Activated T-cell treated with anti-CD3 and anti-CD28 coated beads, Interleukin-2, amount 50 U/mL, for 4 hours (primary cell): ENCODE results near the gene MREG. TPM values are rescaled to one million over a fixed set of nuclear protein-coding genes. Genes with fewer than 3 reads are reported as not detected.

Source experiments
- ATAC-seq, 2 donors: fragments of 200-7000 bp; cut with Tn5 transposase; one replicate each; pipeline ENCODE4 v1.10.0; 2021
- DNase-seq: peaks from one replicate; pipeline ENCODE4 v3.0.0-alpha.2; 2020
- H3K27me3 Mint-ChIP-seq: one replicate; pipeline ENCODE4 v1.8.0; 2021; ENCODE audit warnings: low read depth, mixed read lengths
- H3K36me3 Mint-ChIP-seq: one replicate; pipeline ENCODE4 v1.8.0; 2022; ENCODE audit warnings: mixed read lengths; ENCODE audit not compliant: insufficient read depth
- H3K4me1 Mint-ChIP-seq: one replicate; pipeline ENCODE4 v1.8.0; 2021; ENCODE audit warnings: low read depth, mixed read lengths
- H3K4me3 Mint-ChIP-seq: one replicate; pipeline ENCODE4 v1.8.0; 2021; ENCODE audit warnings: mild to moderate bottlenecking, moderate library complexity, mixed read lengths
- H3K9me3 Mint-ChIP-seq: one replicate; pipeline ENCODE4 v1.8.0; 2021; ENCODE audit warnings: mixed read lengths
- total RNA-seq, 3 donors: library from RNA; stranded (reverse); gene quantifications; one replicate each; pipeline ENCODE4 v1.2.1, GENCODE V29; 2021

MREG gene
- total RNA-seq, 3 donors from 2014 or later = 14.9 to 23.2 (median 15.0) TPM

DNA sequence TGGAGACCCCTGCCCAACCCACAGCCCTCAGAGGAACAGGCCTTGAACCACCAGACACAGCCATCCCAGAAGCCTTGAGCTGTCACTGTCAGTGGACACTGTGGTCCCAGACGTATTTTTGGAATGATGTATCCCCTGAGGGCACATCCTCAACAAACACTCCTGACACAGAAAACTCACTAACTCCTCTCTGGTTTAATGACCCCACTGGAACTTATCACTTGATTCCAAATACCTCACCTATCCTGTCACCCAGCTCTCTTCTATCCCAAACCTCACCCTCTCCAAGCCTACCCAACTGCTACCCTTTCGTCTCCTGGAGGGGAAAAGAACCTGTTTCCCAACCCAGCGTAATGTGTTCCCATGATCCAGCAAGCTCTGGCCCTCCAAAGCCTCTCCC, 111.6 kb downstream of the MREG start:
- H3K9me3 Mint-ChIP-seq = no peaks in the 10 kb centered on the region
- H3K36me3 Mint-ChIP-seq = no peaks in the 10 kb centered on the region
- DNase-seq (no peak), ATAC-seq (no peak)
- H3K27me3 Mint-ChIP-seq = peaks cover 23% of the 10 kb centered on the region
- no peak overlapping the region for H3K4me3 Mint-ChIP-seq
- H3K4me1 Mint-ChIP-seq = no peaks in the 10 kb centered on the region

DNA sequence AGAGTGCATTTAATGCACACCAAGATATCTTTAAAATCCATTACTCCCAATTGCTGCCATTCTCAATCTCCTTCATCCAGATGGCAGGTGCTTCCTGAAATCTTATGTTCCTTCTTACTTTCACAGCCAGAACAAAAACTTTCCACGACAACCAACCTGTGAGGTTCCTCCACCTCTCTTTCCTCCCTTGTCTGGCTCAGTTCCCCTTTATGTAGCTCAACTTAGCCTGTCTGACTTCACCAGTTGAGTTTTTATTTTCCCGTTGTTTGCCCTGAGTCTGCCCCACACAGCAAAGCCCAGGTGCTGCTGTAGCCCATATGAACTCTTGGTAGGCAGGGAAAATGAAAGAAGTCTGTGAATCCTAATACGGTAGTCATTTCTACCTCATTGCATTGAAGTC, 112.5 kb downstream of the MREG start:
- no peaks in the 10 kb centered on the region for H3K4me1 Mint-ChIP-seq
- no peak for DNase-seq
- no peak overlapping the region for H3K4me3 Mint-ChIP-seq
- ATAC-seq = no peak
- H3K9me3 Mint-ChIP-seq = no peaks in the 10 kb centered on the region
- H3K27me3 Mint-ChIP-seq = peaks cover 19% of the 10 kb centered on the region
- no peaks in the 10 kb centered on the region for H3K36me3 Mint-ChIP-seq

GRCh38 chr2:215900203-215900611, 113.1 kb downstream of the MREG start:
- no peak overlapping the region for H3K4me3 Mint-ChIP-seq
- H3K36me3 Mint-ChIP-seq = no peaks in the 10 kb centered on the region
- peaks cover 16% of the 10 kb centered on the region for H3K27me3 Mint-ChIP-seq
- H3K4me1 Mint-ChIP-seq = no peaks in the 10 kb centered on the region
- ATAC-seq (no peak), DNase-seq (no peak)
- H3K9me3 Mint-ChIP-seq = no peaks in the 10 kb centered on the region

DNA sequence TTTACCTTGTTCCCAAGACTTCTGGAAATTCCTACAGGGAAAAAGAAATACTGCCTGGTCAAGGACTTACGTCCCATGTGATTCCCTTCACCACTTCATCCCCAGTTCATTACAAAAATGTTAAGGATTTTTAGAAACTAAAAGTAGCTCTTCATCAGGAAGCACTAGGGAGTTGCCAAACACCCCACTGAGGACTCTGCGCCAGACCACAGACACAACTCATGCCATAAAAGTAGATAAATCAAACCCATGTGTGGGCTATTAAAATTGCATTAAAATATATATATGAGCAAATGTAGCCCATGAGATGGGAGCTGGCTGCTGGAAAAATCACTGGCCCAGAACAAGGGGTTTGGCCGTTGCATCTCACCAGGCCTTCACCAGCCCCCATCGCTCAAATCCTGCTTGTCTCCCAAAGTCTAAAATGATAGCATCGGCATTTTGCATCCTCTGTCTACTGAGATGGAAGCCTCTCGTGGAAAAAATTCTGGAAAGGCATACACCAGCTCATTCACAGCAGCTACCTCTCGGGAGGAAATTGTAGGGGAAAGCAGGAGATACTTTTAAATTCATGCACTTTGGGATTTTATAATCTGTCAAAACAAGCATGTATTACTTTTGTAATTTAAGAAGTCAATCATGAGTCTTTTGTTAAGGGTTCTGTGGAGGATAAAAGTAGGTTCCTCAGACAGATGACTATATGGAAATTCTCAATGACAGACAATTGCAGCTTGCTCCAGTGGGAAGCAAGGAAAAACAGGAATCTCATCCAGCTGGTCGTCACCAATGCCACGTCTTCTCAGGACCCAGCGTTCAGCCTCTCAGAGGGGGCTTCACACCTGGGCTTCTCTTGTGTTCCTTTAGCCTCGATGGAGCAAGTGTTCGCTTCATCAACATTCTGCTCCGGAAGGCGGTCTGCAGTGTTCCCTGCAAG, 113.9 kb downstream of the MREG start:
- Mint-ChIP-seq H3K36me3 (no peaks in the 10 kb centered on the region), H3K4me1 (no peaks in the 10 kb centered on the region), H3K27me3 (peaks cover 14% of the 10 kb centered on the region), H3K9me3 (no peaks in the 10 kb centered on the region), H3K4me3 (no peak overlapping the region)
- DNase-seq (no peak), ATAC-seq (no peak)

- no peaks in the 10 kb centered on the region for H3K4me1 Mint-ChIP-seq
- peaks cover 14% of the 10 kb centered on the region for H3K27me3 Mint-ChIP-seq
- H3K4me3 Mint-ChIP-seq = no peak overlapping the region
- H3K9me3 Mint-ChIP-seq = no peaks in the 10 kb centered on the region
- ATAC-seq (no peak), DNase-seq (no peak)
- no peaks in the 10 kb centered on the region for H3K36me3 Mint-ChIP-seq
These were observed 115.0 kb downstream of the MREG start for GRCh38 chr2:215898363-215898762.

GRCh38 chr2:215896921-215897320, 116.4 kb downstream of the MREG start:
- no peaks in the 10 kb centered on the region for H3K4me1 Mint-ChIP-seq
- peaks cover 8% of the 10 kb centered on the region for H3K27me3 Mint-ChIP-seq
- H3K9me3 Mint-ChIP-seq = no peaks in the 10 kb centered on the region
- H3K36me3 Mint-ChIP-seq = no peaks in the 10 kb centered on the region
- DNase-seq (no peak), ATAC-seq (no peak)
- no peak overlapping the region for H3K4me3 Mint-ChIP-seq

- Mint-ChIP-seq H3K9me3 (no peaks in the 10 kb centered on the region), H3K4me1 (no peaks in the 10 kb centered on the region), H3K4me3 (no peak overlapping the region), H3K36me3 (no peaks in the 10 kb centered on the region), H3K27me3 (peaks cover 3% of the 10 kb centered on the region)
- DNase-seq = no peak
- ATAC-seq = no peak
These were observed 118.0 kb downstream of the MREG start for GRCh38 chr2:215895330-215895729.

Other genes with a start within 250 kb of the MREG start
- gene PECR, start 68.3 kb upstream of the MREG start, total RNA-seq = 1 to 10 TPM; 4.7 to 6.9 (median 6.0) TPM
- gene TMEM169, start 68.4 kb upstream of the MREG start, total RNA-seq = under 1 TPM; 0.08 to 0.53 (median 0.27) TPM
- 100 to 1,000 TPM; 460 to 524 (median 513) TPM for gene XRCC5, start 95.8 kb upstream of the MREG start, total RNA-seq